Stimulated activated naive CD8-positive, alpha-beta T cell treated with anti-CD3 and anti-CD28 coated beads, Interleukin-15, Interleukin-2, amounts not matched to agents 100 ng/mL and 50 ng/mL, for 24 hours (primary cell): Measurements from ENCODE around the gene POU3F2.

Experiments used
- H3K27ac Mint-ChIP-seq: one replicate; pipeline ENCODE4 v1.8.0; 2021; ENCODE audit warnings: mild to moderate bottlenecking, mixed read lengths
- H3K27me3 Mint-ChIP-seq: one replicate; pipeline ENCODE4 v1.8.0; 2021; ENCODE audit warnings: mixed read lengths
- H3K36me3 Mint-ChIP-seq: one replicate; pipeline ENCODE4 v1.8.0; 2021; ENCODE audit warnings: low read depth, mixed read lengths
- H3K4me1 Mint-ChIP-seq: one replicate; pipeline ENCODE4 v1.8.0; 2021; ENCODE audit warnings: low read depth, mixed read lengths
- H3K4me3 Mint-ChIP-seq: one replicate; pipeline ENCODE4 v1.8.0; 2021; ENCODE audit warnings: mild to moderate bottlenecking, mixed read lengths
- H3K9me3 Mint-ChIP-seq: one replicate; pipeline ENCODE4 v1.8.0; 2021; ENCODE audit warnings: mixed read lengths

Gene POU3F2

GRCh38 chr6:98834060-98835031, at the start of gene POU3F2:
POU3F2 (plus strand) TSS chr6:98834574; CDS start chr6:98834874, 300 bp downstream.
- Mint-ChIP-seq H3K27ac (no peak within 1 kb of the TSS), H3K4me3 (peak within 1 kb of the TSS; percentile 73), H3K36me3 (no peaks in the 10 kb centered on the region), H3K27me3 (peaks cover 86% of the 10 kb centered on the region), H3K9me3 (no peaks in the 10 kb centered on the region), H3K4me1 (peaks cover 46% of the 10 kb centered on the region)

DNA sequence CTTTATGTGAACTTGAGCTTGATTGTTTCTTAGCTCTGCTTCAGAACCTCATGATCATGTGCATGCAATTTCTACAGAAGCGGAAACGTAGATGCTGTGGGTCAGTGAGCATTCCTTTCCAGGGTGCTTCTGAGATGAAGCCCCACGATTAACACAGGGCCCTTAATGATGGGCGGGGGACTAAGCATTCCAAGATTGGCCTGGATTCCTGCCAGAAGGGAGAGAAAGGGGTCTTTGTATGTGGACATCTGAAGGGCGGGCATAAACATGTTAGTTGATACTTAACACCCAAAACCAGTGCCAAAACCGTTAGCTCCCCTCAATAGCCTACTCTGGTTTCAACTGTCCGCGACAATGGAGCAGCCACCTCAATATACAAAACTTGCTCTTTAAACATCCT, 46.9 kb upstream of the POU3F2 start:
- Mint-ChIP-seq H3K36me3 (no peaks in the 10 kb centered on the region), H3K27me3 (peaks cover 55% of the 10 kb centered on the region), H3K9me3 (no peaks in the 10 kb centered on the region), H3K4me1 (no peaks in the 10 kb centered on the region), H3K4me3 (no peak overlapping the region), H3K27ac (no peak overlapping the region)

DNA sequence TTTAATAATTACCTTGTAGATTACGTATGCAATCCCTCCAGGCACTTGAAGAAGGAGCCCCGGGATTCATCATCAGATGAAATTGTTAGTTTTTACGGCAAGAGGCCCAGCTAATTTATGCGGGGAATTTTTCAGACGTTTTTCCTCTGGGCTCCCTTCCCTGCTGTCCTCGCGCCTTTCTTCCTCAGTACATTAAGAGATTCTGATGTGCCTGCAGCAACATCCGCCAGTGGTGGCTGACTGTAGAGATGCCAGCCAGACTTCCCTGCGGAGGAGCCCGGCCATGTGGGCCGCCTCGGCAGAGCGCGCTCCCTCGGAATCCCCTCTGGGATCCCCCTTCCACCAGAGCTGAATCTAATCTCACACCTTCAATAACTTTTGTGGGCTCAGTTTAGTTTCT, 46.4 kb upstream of the POU3F2 start:
- no peak overlapping the region for H3K27ac Mint-ChIP-seq
- no peaks in the 10 kb centered on the region for H3K4me1 Mint-ChIP-seq
- no peak overlapping the region for H3K4me3 Mint-ChIP-seq
- no peaks in the 10 kb centered on the region for H3K36me3 Mint-ChIP-seq
- no peaks in the 10 kb centered on the region for H3K9me3 Mint-ChIP-seq
- H3K27me3 Mint-ChIP-seq = peaks cover 51% of the 10 kb centered on the region

DNA sequence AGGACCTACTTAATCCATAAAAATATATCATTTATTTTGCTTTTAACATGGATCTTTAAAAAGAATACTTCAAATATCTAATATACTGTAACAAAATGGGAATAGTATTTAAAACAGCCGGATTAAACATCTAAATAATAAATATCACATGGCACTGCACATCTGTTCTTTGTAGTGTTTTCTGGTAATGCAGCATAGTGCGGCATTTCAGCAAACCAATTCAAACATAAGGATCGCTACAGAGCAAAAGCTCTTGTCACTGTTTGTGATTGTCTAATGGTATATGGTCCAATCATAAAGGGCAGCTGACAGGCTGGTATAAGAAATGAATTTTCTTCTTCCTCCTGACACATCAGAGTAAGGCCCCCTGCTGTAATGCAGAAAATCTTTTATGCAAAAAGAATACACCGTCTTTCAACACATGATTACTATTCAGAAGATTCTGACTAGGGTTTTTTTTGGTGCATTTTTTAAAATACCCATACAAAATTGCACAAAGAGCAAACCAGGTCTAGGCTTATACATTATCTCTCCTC, 40.0 kb upstream of the POU3F2 start:
- Mint-ChIP-seq H3K27ac (no peak overlapping the region), H3K36me3 (no peaks in the 10 kb centered on the region), H3K27me3 (peaks cover 39% of the 10 kb centered on the region)

DNA sequence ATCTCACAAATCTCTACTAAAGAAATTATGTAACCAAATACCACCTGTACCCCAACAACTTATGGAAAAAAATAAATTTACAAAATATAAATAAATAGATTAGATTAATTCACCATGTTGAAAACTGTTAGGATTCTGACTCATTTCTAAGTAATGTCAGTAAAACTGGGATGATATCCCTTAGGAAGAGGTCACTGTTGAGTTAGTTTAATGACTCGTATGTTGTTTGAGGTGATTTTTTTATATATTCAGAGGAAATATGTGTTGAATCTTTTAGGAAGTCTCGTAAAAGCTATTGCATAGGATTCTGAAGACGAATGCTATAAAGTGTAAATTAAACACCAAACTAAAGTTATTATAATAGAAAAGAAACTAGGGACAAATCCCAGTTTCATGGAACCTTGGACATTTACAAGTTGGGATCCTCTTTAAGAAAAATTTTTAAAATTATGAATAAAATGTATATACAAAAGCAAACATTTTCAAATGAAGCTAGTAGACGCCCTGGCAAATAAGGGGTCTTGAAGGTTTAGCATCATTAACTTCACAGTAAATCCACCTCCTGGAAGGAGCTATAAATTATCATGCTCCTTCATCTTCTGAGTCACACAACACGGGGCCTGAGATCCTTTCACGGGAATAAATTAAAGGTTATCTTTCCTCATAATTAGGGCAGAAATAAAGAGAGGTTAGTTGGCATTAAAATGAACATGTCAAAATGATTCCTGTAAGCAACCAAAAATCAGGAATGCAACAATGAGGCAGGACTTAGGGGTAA, 37.0 kb upstream of the POU3F2 start:
- H3K4me3 Mint-ChIP-seq = no peak overlapping the region

More for the DNA sequence above, 40.0 kb upstream of the POU3F2 start:
- Mint-ChIP-seq H3K4me3 (no peak overlapping the region), H3K9me3 (no peaks in the 10 kb centered on the region), H3K4me1 (no peaks in the 10 kb centered on the region)

GRCh38 chr6:98800866-98801265, 33.5 kb upstream of the POU3F2 start:
- Mint-ChIP-seq H3K9me3 (no peaks in the 10 kb centered on the region), H3K4me1 (no peaks in the 10 kb centered on the region), H3K4me3 (no peak overlapping the region), H3K27ac (no peak overlapping the region), H3K36me3 (no peaks in the 10 kb centered on the region), H3K27me3 (peaks cover 30% of the 10 kb centered on the region)

More for the DNA sequence above, 37.0 kb upstream of the POU3F2 start:
- H3K4me1 Mint-ChIP-seq = no peaks in the 10 kb centered on the region
- H3K27me3 Mint-ChIP-seq = peaks cover 33% of the 10 kb centered on the region
- H3K9me3 Mint-ChIP-seq = no peaks in the 10 kb centered on the region
- H3K36me3 Mint-ChIP-seq = no peaks in the 10 kb centered on the region
- H3K27ac Mint-ChIP-seq = no peak overlapping the region

- Mint-ChIP-seq H3K27ac (no peak overlapping the region), H3K9me3 (no peaks in the 10 kb centered on the region), H3K4me3 (no peak overlapping the region), H3K36me3 (no peaks in the 10 kb centered on the region), H3K27me3 (peaks cover 5% of the 10 kb centered on the region), H3K4me1 (no peaks in the 10 kb centered on the region)
Observed at GRCh38 chr6:98808541-98809210, 25.7 kb upstream of the POU3F2 start.

GRCh38 chr6:98812220-98812619, 22.2 kb upstream of the POU3F2 start:
- Mint-ChIP-seq H3K9me3 (peaks cover 4% of the 10 kb centered on the region), H3K4me1 (no peaks in the 10 kb centered on the region), H3K36me3 (no peaks in the 10 kb centered on the region), H3K27me3 (peaks cover 19% of the 10 kb centered on the region), H3K27ac (no peak overlapping the region), H3K4me3 (no peak overlapping the region)

DNA sequence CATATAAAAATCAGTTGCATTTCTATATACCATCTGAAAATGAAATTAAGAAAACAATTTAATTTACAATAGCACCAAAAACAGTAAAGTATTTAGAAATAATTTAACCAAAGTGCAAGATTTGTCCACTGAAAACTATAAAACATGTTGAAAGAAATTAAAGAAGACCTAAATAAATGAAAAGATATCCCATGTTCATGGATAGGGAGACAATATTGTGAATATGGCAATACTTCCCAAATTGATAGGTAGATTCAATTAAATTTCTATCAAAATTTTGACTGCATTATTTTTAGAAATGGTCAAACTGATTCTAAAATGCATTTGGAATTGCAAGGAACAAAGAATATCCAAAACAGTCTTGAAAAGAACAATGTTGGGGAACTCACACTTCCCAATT, 17.6 kb upstream of the POU3F2 start:
- Mint-ChIP-seq H3K27ac (no peak overlapping the region), H3K4me1 (no peaks in the 10 kb centered on the region), H3K9me3 (peaks cover 4% of the 10 kb centered on the region), H3K27me3 (peaks cover 53% of the 10 kb centered on the region), H3K36me3 (no peaks in the 10 kb centered on the region), H3K4me3 (no peak overlapping the region)

- no peak overlapping the region for H3K27ac Mint-ChIP-seq
- no peaks in the 10 kb centered on the region for H3K9me3 Mint-ChIP-seq
- no peaks in the 10 kb centered on the region for H3K36me3 Mint-ChIP-seq
- H3K4me1 Mint-ChIP-seq = peaks cover 19% of the 10 kb centered on the region
- peaks cover 84% of the 10 kb centered on the region for H3K27me3 Mint-ChIP-seq
- no peak overlapping the region for H3K4me3 Mint-ChIP-seq
Observed at GRCh38 chr6:98821756-98822405, 12.5 kb upstream of the POU3F2 start.

DNA sequence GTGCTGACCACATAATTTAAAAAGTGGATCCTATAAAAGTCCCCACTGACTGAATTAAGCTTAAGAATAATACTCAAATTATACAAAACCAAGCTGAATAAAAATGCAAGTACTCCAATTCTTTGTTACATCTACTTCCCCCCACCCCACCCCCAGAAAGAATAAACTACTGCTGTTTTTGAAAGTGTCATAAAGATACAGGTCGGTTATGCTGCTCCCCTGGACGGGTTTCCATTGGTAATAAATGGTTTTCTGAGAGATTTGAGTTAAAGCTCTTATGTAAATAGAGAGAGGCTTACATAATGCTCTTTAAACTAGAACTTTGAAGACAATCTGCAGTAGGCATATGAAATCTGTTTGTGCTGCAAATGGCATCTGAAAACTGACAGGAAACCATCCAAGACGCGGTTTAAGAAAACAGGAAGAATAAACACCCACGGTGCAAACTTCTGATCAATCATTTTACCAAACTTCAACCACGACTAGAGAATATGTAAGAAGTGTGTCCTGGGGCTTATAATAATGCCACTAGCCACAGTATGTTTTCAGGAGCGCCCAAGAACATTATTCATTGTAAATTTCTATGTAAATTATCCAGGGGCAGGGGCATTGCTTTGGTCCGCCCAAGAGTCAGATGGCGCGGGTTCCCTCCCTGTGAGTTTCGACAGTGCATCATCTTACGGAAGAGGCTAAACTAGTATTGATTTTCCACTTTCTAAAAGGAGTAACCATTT, 10.8 kb upstream of the POU3F2 start:
- peaks cover 93% of the 10 kb centered on the region for H3K27me3 Mint-ChIP-seq
- peaks cover 4% of the 10 kb centered on the region for H3K36me3 Mint-ChIP-seq
- no peaks in the 10 kb centered on the region for H3K9me3 Mint-ChIP-seq
- H3K4me1 Mint-ChIP-seq = peaks cover 30% of the 10 kb centered on the region
- peak overlapping the region; percentile 21 for H3K4me3 Mint-ChIP-seq
- no peak overlapping the region for H3K27ac Mint-ChIP-seq

DNA sequence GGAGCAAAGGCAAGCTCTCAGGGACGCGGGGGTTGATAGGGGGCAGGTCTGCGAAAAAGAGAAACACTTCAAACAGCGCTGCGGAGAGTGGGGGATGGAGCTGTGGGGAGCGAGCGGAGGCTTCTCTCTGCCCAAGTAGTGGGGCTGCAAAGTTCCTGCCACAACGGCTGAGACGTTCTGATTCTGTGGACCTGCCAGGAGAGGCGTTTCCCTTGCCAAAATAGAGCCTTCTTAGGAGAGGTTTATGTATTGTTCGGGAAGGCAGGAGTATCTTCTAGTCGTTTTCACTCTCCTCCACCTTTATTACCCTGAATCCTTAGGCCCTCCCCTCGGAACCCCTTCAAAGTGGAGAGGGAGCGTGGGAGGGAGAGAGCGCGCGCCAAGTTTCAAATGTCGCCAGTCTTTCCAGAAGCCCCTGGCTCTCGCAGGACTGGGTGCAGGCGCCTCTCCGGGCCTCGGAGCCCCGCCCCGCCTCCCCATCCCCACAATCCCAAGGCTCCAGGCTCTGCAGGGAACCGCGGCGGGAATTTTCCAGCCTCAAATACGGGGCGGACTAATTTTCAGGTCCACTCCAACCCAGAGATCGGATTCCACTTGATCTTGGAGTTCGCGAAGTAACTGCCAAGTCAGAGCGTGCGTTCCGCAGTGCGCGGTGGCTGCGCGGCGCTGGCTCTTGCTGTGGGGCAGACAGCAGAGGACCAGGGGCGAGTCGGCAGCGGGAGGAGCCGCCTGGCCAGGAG, 10.0 kb upstream of the POU3F2 start:
- peaks cover 93% of the 10 kb centered on the region for H3K27me3 Mint-ChIP-seq
- H3K27ac Mint-ChIP-seq = no peak overlapping the region
- peaks cover 4% of the 10 kb centered on the region for H3K36me3 Mint-ChIP-seq
- H3K4me3 Mint-ChIP-seq = no peak overlapping the region
- peaks cover 30% of the 10 kb centered on the region for H3K4me1 Mint-ChIP-seq
- H3K9me3 Mint-ChIP-seq = no peaks in the 10 kb centered on the region

- peaks cover 4% of the 10 kb centered on the region for H3K36me3 Mint-ChIP-seq
- H3K4me3 Mint-ChIP-seq = peak overlapping the region; percentile 6
- no peaks in the 10 kb centered on the region for H3K9me3 Mint-ChIP-seq
- no peak overlapping the region for H3K27ac Mint-ChIP-seq
- peaks cover 93% of the 10 kb centered on the region for H3K27me3 Mint-ChIP-seq
- H3K4me1 Mint-ChIP-seq = peaks cover 30% of the 10 kb centered on the region
Observed at GRCh38 chr6:98824902-98825599, 9.3 kb upstream of the POU3F2 start.
